HG03097 (cell line): ENCODE measurements around the gene JAGN1.
"Not testable (repeated sequence)": the region's sequence is repeated elsewhere in the genome, so short reads cannot be mapped to it uniquely, and the experiment has no call there.

ENCODE experiments used
- ATAC-seq: cut with Tn5 transposase; IDR thresholded peaks from one replicate; pipeline ENCODE4 v1.9.1; 2021; ENCODE audit not compliant: unreplicated experiment, low FRiP score

Gene JAGN1

GRCh38 chr3:9890249-9891071, at the start of gene JAGN1:
TSS of gene JAGN1 (plus strand) at chr3:9890610. CDS start at chr3:9890723, 113 bp downstream.
- ATAC-seq: peak; percentile 63

GRCh38 chr3:9841015-9841414, 49.4 kb upstream of the JAGN1 start:
- ATAC-seq: no peak

- peak; percentile 95 for ATAC-seq
Observed at GRCh38 chr3:9843715-9844438, 46.5 kb upstream of the JAGN1 start, which contains the start of gene RPUSD3. TSS of gene RPUSD3 (minus strand) at chr3:9844008. CDS start at chr3:9843990, 18 bp downstream.

GRCh38 chr3:9846231-9846630, 44.2 kb upstream of the JAGN1 start:
- no peak for ATAC-seq

- no peak for ATAC-seq
Observed at GRCh38 chr3:9846931-9847488, 43.4 kb upstream of the JAGN1 start.

- ATAC-seq: not testable (repeated sequence)
Observed at GRCh38 chr3:9847870-9848269, 42.5 kb upstream of the JAGN1 start.

GRCh38 chr3:9848860-9849259, 41.5 kb upstream of the JAGN1 start:
- ATAC-seq: not testable (repeated sequence)

- not testable (repeated sequence) for ATAC-seq
Observed at GRCh38 chr3:9851383-9851782, 39.0 kb upstream of the JAGN1 start.

GRCh38 chr3:9851926-9852325, 38.5 kb upstream of the JAGN1 start:
- not testable (repeated sequence) for ATAC-seq

GRCh38 chr3:9852528-9852927, 37.9 kb upstream of the JAGN1 start:
- ATAC-seq: no peak

GRCh38 chr3:9854291-9854940, 36.0 kb upstream of the JAGN1 start:
- not testable (repeated sequence) for ATAC-seq

GRCh38 chr3:9855594-9855993, 34.8 kb upstream of the JAGN1 start:
- ATAC-seq: no peak

GRCh38 chr3:9859530-9860025, 30.8 kb upstream of the JAGN1 start:
- no peak for ATAC-seq

- no peak for ATAC-seq
Observed at GRCh38 chr3:9861201-9861600, 29.2 kb upstream of the JAGN1 start.

GRCh38 chr3:9861626-9862130, 28.7 kb upstream of the JAGN1 start:
- ATAC-seq: no peak

- no peak for ATAC-seq
Observed at GRCh38 chr3:9862391-9863057, 27.9 kb upstream of the JAGN1 start.

GRCh38 chr3:9863058-9863772, 27.2 kb upstream of the JAGN1 start:
- no peak for ATAC-seq

GRCh38 chr3:9864200-9864927, 26.0 kb upstream of the JAGN1 start:
- ATAC-seq: no peak
